Lower leg skin (tissue), 3 donors: Measurements from ENCODE around the gene FAM229A.

ENCODE experiments used
- CTCF ChIP-seq, 3 donors: fragments of 450-650 bp; IDR thresholded peaks; one replicate each; pipeline ENCODE4 v1.5.1; 2016; ENCODE audit warnings: antibody characterized with exemption in 3 of 3, mild to moderate bottlenecking in 3 of 3, moderate library complexity in 2 of 3
- POLR2A ChIP-seq, 2 donors: fragments of 450-650 bp; IDR thresholded peaks; one replicate each; pipeline ENCODE4 v1.6.1; 2016 to 2017; ENCODE audit warnings: antibody characterized with exemption in 2 of 2, mild to moderate bottlenecking in 1 of 2, moderate library complexity in 1 of 2

- TF ChIP-seq CTCF (IDR thresholded peaks at IDR 0.05) (no peak), POLR2A (IDR thresholded peaks at IDR 0.05) (no peak)
These were observed 44.0 kb downstream of the FAM229A start for GRCh38 chr1:32318127-32318869.
